H9 (cell line): ENCODE results near the gene SEMA3C. TPM values are rescaled to one million over a fixed set of nuclear protein-coding genes. Genes with fewer than 3 reads are reported as not detected.

Experiments
- DNase-seq: peaks from one replicate; pipeline ENCODE4 v3.0.0-alpha.2; 2017
- H2AFZ ChIP-seq: one replicate; pipeline ENCODE4 v1.6.1; 2013; ENCODE audit warnings: mild to moderate bottlenecking, low read length, control low read depth, moderate library complexity
- H2AK5ac ChIP-seq: 2 replicates; pipeline ENCODE4 v1.6.1; 2013; ENCODE audit warnings: low read length, control low read depth, mixed read lengths; ENCODE audit not compliant: insufficient read length
- H2BK120ac ChIP-seq: one replicate; pipeline ENCODE4 v1.6.1; 2013; ENCODE audit warnings: low read depth, mild to moderate bottlenecking, low read length, control low read depth, inconsistent platforms; ENCODE audit not compliant: poor library complexity, severe bottlenecking
- H2BK12ac ChIP-seq: 2 replicates; pipeline ENCODE4 v1.6.1; 2013; ENCODE audit warnings: low read length, control low read depth, mixed read lengths, low read depth; ENCODE audit not compliant: insufficient read length
- H2BK15ac ChIP-seq: 2 replicates; pipeline ENCODE4 v1.6.1; 2013; ENCODE audit warnings: low read depth, low read length, control low read depth
- H2BK20ac ChIP-seq: one replicate; pipeline ENCODE4 v1.6.1; 2013; ENCODE audit warnings: low read depth, mild to moderate bottlenecking, low read length, control low read depth, inconsistent platforms; ENCODE audit not compliant: poor library complexity, severe bottlenecking
- H2BK5ac ChIP-seq: 2 replicates; pipeline ENCODE4 v1.6.1; 2013; ENCODE audit warnings: low read length, control low read depth, mixed read lengths; ENCODE audit not compliant: insufficient read length
- H3K14ac ChIP-seq: 2 replicates; pipeline ENCODE4 v1.6.1; 2013; ENCODE audit warnings: low read length, control low read depth; ENCODE audit not compliant: insufficient read depth
- H3K18ac ChIP-seq: 2 replicates; pipeline ENCODE4 v1.6.1; 2013; ENCODE audit warnings: low read depth, mild to moderate bottlenecking, mixed read lengths, low read length, control low read depth; ENCODE audit not compliant: insufficient read length
- H3K23ac ChIP-seq: 2 replicates; pipeline ENCODE4 v1.6.1; 2013; ENCODE audit warnings: low read length, control low read depth, mixed read lengths, low read depth; ENCODE audit not compliant: insufficient read length
- H3K23me2 ChIP-seq: 2 replicates; pipeline ENCODE4 v1.6.1; 2013; ENCODE audit warnings: low read depth, mild to moderate bottlenecking, mixed read lengths, low read length, control low read depth; ENCODE audit not compliant: insufficient read length, poor library complexity, severe bottlenecking
- H3K27ac ChIP-seq: 2 replicates; pipeline ENCODE4 v1.5.1; 2013; ENCODE audit warnings: low read length, control low read depth, mixed read lengths, low read depth; ENCODE audit not compliant: insufficient read length
- H3K27me3 ChIP-seq: 2 replicates; pipeline ENCODE4 v1.6.1; 2013; ENCODE audit warnings: low read length, control low read depth, inconsistent platforms; ENCODE audit not compliant: insufficient read depth
- H3K4ac ChIP-seq: 2 replicates; pipeline ENCODE4 v1.6.1; 2013; ENCODE audit warnings: low read depth, mild to moderate bottlenecking, control low read depth, inconsistent platforms, low read length, moderate library complexity
- H3K4me1 ChIP-seq: 2 replicates; pipeline ENCODE4 v1.6.1; 2013; ENCODE audit warnings: low read length, control low read depth, inconsistent platforms; ENCODE audit not compliant: insufficient read depth
- H3K4me2 ChIP-seq: 2 replicates; pipeline ENCODE4 v1.6.1; 2013; ENCODE audit warnings: low read length, control low read depth, mixed read lengths; ENCODE audit not compliant: insufficient read length, insufficient read depth
- H3K56ac ChIP-seq: 2 replicates; pipeline ENCODE4 v1.6.1; 2013; ENCODE audit warnings: low read depth, mild to moderate bottlenecking, mixed read lengths, low read length, control low read depth; ENCODE audit not compliant: insufficient read length
- H3K79me1 ChIP-seq: 2 replicates; pipeline ENCODE4 v1.6.1; 2013; ENCODE audit warnings: low read depth, mild to moderate bottlenecking, moderate library complexity, low read length, control low read depth, inconsistent platforms; ENCODE audit not compliant: insufficient read depth, poor library complexity, severe bottlenecking
- H3K79me2 ChIP-seq: 2 replicates; pipeline ENCODE4 v1.6.1; 2013; ENCODE audit warnings: low read length, control low read depth, inconsistent platforms; ENCODE audit not compliant: insufficient read depth
- H3K9ac ChIP-seq: 2 replicates; pipeline ENCODE4 v1.6.1; 2013; ENCODE audit warnings: low read length, control low read depth, mixed read lengths; ENCODE audit not compliant: insufficient read length; ENCODE audit errors: extremely low read depth
- H3K9me3 ChIP-seq: one replicate; pipeline ENCODE4 v1.6.1; 2013; ENCODE audit warnings: low read depth, low read length, inconsistent platforms; ENCODE audit not compliant: control insufficient read depth
- H3T11ph ChIP-seq: one replicate; pipeline ENCODE4 v1.6.1; 2013; ENCODE audit warnings: mild to moderate bottlenecking, low read length, control low read depth, inconsistent platforms
- H4K20me1 ChIP-seq: one replicate; pipeline ENCODE4 v1.6.1; 2013; ENCODE audit not compliant: control insufficient read depth, insufficient read length, insufficient read depth
- H4K5ac ChIP-seq: 2 replicates; pipeline ENCODE4 v1.6.1; 2013; ENCODE audit warnings: low read depth, mild to moderate bottlenecking, mixed read lengths, low read length, control low read depth; ENCODE audit not compliant: insufficient read length
- H4K8ac ChIP-seq: replicated peaks from 2 replicates; pipeline ENCODE4 v1.6.1; 2013; ENCODE audit warnings: low read length, control low read depth, mixed read lengths, low read depth; ENCODE audit not compliant: insufficient read length
- H4K91ac ChIP-seq: 2 replicates; pipeline ENCODE4 v1.6.1; 2013; ENCODE audit warnings: low read depth, mild to moderate bottlenecking, moderate library complexity, mixed read lengths, low read length, control low read depth; ENCODE audit not compliant: insufficient read length
- H3K27ac Mint-ChIP-seq, 3 experiments: 2 replicates in 2 of 3; 3 replicates in 1 of 3; pipeline ENCODE4 v1.8.0; 2020 to 2021; ENCODE audit warnings: mixed read lengths in 3 of 3, mild to moderate bottlenecking in 1 of 3, moderate library complexity in 1 of 3
- H3K27me3 Mint-ChIP-seq: 2 replicates; pipeline ENCODE4 v1.8.0; 2021; ENCODE audit warnings: low read depth, mild to moderate bottlenecking, moderate library complexity, mixed read lengths
- H3K36me3 Mint-ChIP-seq, 3 experiments: 2 replicates in 2 of 3; 3 replicates in 1 of 3; pipeline ENCODE4 v1.8.0; 2020 to 2021; ENCODE audit warnings: low read depth in 3 of 3, mixed read lengths in 3 of 3; ENCODE audit not compliant: insufficient read depth in 1 of 3
- H3K4me1 Mint-ChIP-seq, 2 experiments: 2 replicates each; pipeline ENCODE4 v1.8.0; 2020; ENCODE audit warnings: mixed read lengths in 2 of 2
- H3K4me3 Mint-ChIP-seq, 2 experiments: 2 replicates in 1 of 2; 3 replicates in 1 of 2; pipeline ENCODE4 v1.8.0; 2020 to 2021; ENCODE audit warnings: mild to moderate bottlenecking in 2 of 2, mixed read lengths in 2 of 2, moderate library complexity in 1 of 2
- H3K9me3 Mint-ChIP-seq, 2 experiments: 2 replicates in 1 of 2; 3 replicates in 1 of 2; pipeline ENCODE4 v1.8.0; 2020; ENCODE audit warnings: mild to moderate bottlenecking in 2 of 2, mixed read lengths in 2 of 2, moderate library complexity in 1 of 2
- CTCF ChIP-seq: fragments of 200-600 bp; sonication (generic); conservative IDR thresholded peaks from 3 replicates; pipeline ENCODE4 v1.8.0; 2021; ENCODE audit warnings: antibody characterized with exemption, mild to moderate bottlenecking
- WGBS: extraction: QIAGEN DNeasy Blood & Tissue Kit; methylation state at CpG from one replicate; pipeline ENCODE4 v1.1.7; 2013; ENCODE audit warnings: missing lambda C conversion rate, low lambda C conversion rate, mixed read lengths; ENCODE audit not compliant: insufficient read length; ENCODE audit errors: extremely low coverage; 5-methylcytosine and 5-hydroxymethylcytosine counted together
- total RNA-seq: library from RNA; stranded (reverse); gene quantifications from 2 replicates; pipeline ENCODE4 v1.2.1, GENCODE V29; 2021

Gene SEMA3C
- total RNA-seq, 1 experiment from 2014 or later, result 1.6 TPM

GRCh38 chr7:80785961-80786536, 132.8 kb downstream of the SEMA3C start:
- Histone ChIP-seq H2BK20ac (no peak overlapping the region), H3K14ac (no peak overlapping the region), H3K56ac (no peak overlapping the region), H3K79me2 (no peaks in the 10 kb centered on the region), H3K27me3 (no peaks in the 10 kb centered on the region), H3K9ac (no peak overlapping the region), H2AFZ (no peak overlapping the region), H3K23ac (no peak overlapping the region), H3K27ac (no peak overlapping the region), H4K91ac (no peak overlapping the region), H3K4me2 (no peak overlapping the region), H2BK5ac (no peak overlapping the region), H3K4ac (no peak overlapping the region), H2AK5ac (no peak overlapping the region), H3T11ph (no peak overlapping the region), H4K8ac (no peak overlapping the region), H3K4me1 (no peaks in the 10 kb centered on the region), H4K20me1 (no peaks in the 10 kb centered on the region), H3K23me2 (no peaks in the 10 kb centered on the region), H3K18ac (no peak overlapping the region), H2BK120ac (no peak overlapping the region), H3K79me1 (no peaks in the 10 kb centered on the region), H4K5ac (no peak overlapping the region), H3K9me3 (no peaks in the 10 kb centered on the region), H2BK12ac (no peak overlapping the region), H2BK15ac (no peak overlapping the region)
- no peak for TF ChIP-seq CTCF
- no CpG with 5 or more reads among the region's 3 CpGs for WGBS
- Mint-ChIP-seq H3K9me3 (no peaks in the 10 kb centered on the region), H3K27me3 (no peaks in the 10 kb centered on the region), H3K4me1 (peaks cover 9 to 15% of the 10 kb centered on the region in 2 experiments), H3K4me3 (no peak overlapping the region), H3K36me3 (no peaks in the 10 kb centered on the region), H3K27ac (no peak overlapping the region)
- no peak for DNase-seq
